A673 (cell line): ENCODE data around the gene HADHA. TPM values are rescaled to one million over a fixed set of nuclear protein-coding genes. Genes with fewer than 3 reads are reported as not detected.

Experiments
- BruUV-seq: library from RNA; stranded (reverse); fragments of 400-500 nt; replicated peaks from 2 replicates; lab custom pipeline; 2021; lab: Mats Ljungman, UMichigan
- CTCF ChIA-PET: fragments of 300-600 bp; sonication (Branson Sonifier 250); formaldehyde crosslinking; loops from one replicate; lab custom pipeline; 2022; ENCODE audit warnings: antibody characterized with exemption; lab: Charles Lee
- POLR2A ChIA-PET: fragments of 300-600 bp; sonication (Branson Sonifier 250); formaldehyde crosslinking; loops from one replicate; lab custom pipeline; 2022; ENCODE audit warnings: antibody characterized with exemption; ENCODE audit not compliant: low non-redundant PET; lab: Charles Lee
- DNase-seq: peaks from one replicate; pipeline ENCODE4 v3.0.0-alpha.2; 2015; ENCODE audit warnings: low spot score
- H3K27ac ChIP-seq: fragments of 200-600 bp; sonication (generic); 2 replicates; pipeline ENCODE4 v1.5.1; 2016; ENCODE audit warnings: mixed run types, low read depth, mild to moderate bottlenecking, mixed read lengths, antibody characterized with exemption, low read length; ENCODE audit not compliant: poor library complexity, severe bottlenecking
- H3K27me3 ChIP-seq: fragments of 200-600 bp; sonication (generic); replicated peaks from 2 replicates; pipeline ENCODE4 v1.6.1; 2017; ENCODE audit warnings: mixed run types, low read depth, mild to moderate bottlenecking, mixed read lengths, antibody characterized with exemption, low read length; ENCODE audit not compliant: insufficient read depth, poor library complexity
- H3K36me3 ChIP-seq: fragments of 200-600 bp; sonication (generic); 2 replicates; pipeline ENCODE4 v1.6.1; 2016; ENCODE audit warnings: mixed run types, mild to moderate bottlenecking, mixed read lengths, antibody characterized with exemption, low read length; ENCODE audit not compliant: insufficient read depth, poor library complexity, severe bottlenecking
- H3K4me1 ChIP-seq: fragments of 200-600 bp; sonication (generic); 2 replicates; pipeline ENCODE4 v1.6.1; 2017; ENCODE audit warnings: mixed run types, mild to moderate bottlenecking, mixed read lengths, antibody characterized with exemption, low read length; ENCODE audit not compliant: insufficient read depth, poor library complexity, severe bottlenecking
- H3K4me3 ChIP-seq: fragments of 200-600 bp; sonication (generic); 2 replicates; pipeline ENCODE4 v1.5.1; 2016; ENCODE audit warnings: low read depth, mixed run types, mild to moderate bottlenecking, mixed read lengths, low read length; ENCODE audit not compliant: poor library complexity, severe bottlenecking
- H3K9me3 ChIP-seq: fragments of 200-600 bp; sonication (generic); 2 replicates; pipeline ENCODE4 v1.6.1; 2016; ENCODE audit warnings: mixed run types, low read depth, mild to moderate bottlenecking, mixed read lengths, antibody characterized with exemption, low read length; ENCODE audit not compliant: poor library complexity, severe bottlenecking
- EZH2 ChIP-seq: fragments of 200-600 bp; sonication (generic); IDR thresholded peaks from 2 replicates; pipeline ENCODE4 v1.6.1; 2017; ENCODE audit warnings: borderline replicate concordance, low read depth, mild to moderate bottlenecking, mixed read lengths, antibody characterized with exemption, low read length; ENCODE audit not compliant: poor library complexity, severe bottlenecking
- intact Hi-C: fragments of 100-400 bp; cut with micrococcal nuclease; formaldehyde crosslinking; loops from one replicate; pipeline ENCODE4 v1.10.0; 2022; ENCODE audit not compliant: unreplicated experiment
- total RNA-seq: library from RNA; stranded (reverse); gene quantifications from 2 replicates; pipeline ENCODE4 v1.2.3, GENCODE V29; 2021
- TF ChIP-seq, protein P1 (sequence below): fragments of 300-800, 200-600 bp; sonication (generic); conservative IDR thresholded peaks from 2 replicates; pipeline ENCODE4 v1.5.1; 2017; ENCODE audit warnings: low read depth, mild to moderate bottlenecking, antibody characterized with exemption, low read length, moderate library complexity, mixed read lengths

Gene HADHA
- total RNA-seq, 1 experiment from 2014 or later: 136 TPM

- Histone ChIP-seq H3K4me1 (peaks cover 2% of the 10 kb centered on the region), H3K27ac (no peak overlapping the region), H3K36me3 (no peaks in the 10 kb centered on the region), H3K27me3 (no peaks in the 10 kb centered on the region), H3K4me3 (peak overlapping the region; percentile 68), H3K9me3 (no peaks in the 10 kb centered on the region)
- no TSS peak for BruUV-seq
- ChIA-PET POLR2A (no interaction called here), CTCF (no interaction called here)
- TF ChIP-seq, protein P1, sequence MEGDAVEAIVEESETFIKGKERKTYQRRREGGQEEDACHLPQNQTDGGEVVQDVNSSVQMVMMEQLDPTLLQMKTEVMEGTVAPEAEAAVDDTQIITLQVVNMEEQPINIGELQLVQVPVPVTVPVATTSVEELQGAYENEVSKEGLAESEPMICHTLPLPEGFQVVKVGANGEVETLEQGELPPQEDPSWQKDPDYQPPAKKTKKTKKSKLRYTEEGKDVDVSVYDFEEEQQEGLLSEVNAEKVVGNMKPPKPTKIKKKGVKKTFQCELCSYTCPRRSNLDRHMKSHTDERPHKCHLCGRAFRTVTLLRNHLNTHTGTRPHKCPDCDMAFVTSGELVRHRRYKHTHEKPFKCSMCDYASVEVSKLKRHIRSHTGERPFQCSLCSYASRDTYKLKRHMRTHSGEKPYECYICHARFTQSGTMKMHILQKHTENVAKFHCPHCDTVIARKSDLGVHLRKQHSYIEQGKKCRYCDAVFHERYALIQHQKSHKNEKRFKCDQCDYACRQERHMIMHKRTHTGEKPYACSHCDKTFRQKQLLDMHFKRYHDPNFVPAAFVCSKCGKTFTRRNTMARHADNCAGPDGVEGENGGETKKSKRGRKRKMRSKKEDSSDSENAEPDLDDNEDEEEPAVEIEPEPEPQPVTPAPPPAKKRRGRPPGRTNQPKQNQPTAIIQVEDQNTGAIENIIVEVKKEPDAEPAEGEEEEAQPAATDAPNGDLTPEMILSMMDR: no peak
- no peak for TF ChIP-seq EZH2
- intact Hi-C loops: no loop called here
- DNase-seq: no peak
Observed at GRCh38 chr2:26173776-26174482, 70.5 kb downstream of the HADHA start.

GRCh38 chr2:26172871-26173775 is 71.3 kb downstream of the HADHA start, which contains the start of gene GAREM2:
TSS of gene GAREM2 (plus strand) at chr2:26173088. CDS start at chr2:26173221, 133 bp downstream.
- H3K27me3 ChIP-seq: no peaks in the 10 kb centered on the region
- POLR2A ChIA-PET: no interaction called here
- H3K36me3 ChIP-seq: no peaks in the 10 kb centered on the region
- no peak for TF ChIP-seq EZH2
- TF ChIP-seq, protein P1: no peak
- H3K4me3 ChIP-seq: peak within 1 kb of the TSS; percentile 68
- H3K9me3 ChIP-seq: no peaks in the 10 kb centered on the region
- CTCF ChIA-PET: interaction anchor here (0.6 kb wide), 1 partner anchor 211 kb away, joined by 3 read pairs; no protein-coding TSS in a partner anchor
- DNase-seq: no peak
- no TSS peak for BruUV-seq
- H3K4me1 ChIP-seq: no peaks in the 10 kb centered on the region
- H3K27ac ChIP-seq: no peak within 1 kb of the TSS
- intact Hi-C loops: no loop called here

DNA sequence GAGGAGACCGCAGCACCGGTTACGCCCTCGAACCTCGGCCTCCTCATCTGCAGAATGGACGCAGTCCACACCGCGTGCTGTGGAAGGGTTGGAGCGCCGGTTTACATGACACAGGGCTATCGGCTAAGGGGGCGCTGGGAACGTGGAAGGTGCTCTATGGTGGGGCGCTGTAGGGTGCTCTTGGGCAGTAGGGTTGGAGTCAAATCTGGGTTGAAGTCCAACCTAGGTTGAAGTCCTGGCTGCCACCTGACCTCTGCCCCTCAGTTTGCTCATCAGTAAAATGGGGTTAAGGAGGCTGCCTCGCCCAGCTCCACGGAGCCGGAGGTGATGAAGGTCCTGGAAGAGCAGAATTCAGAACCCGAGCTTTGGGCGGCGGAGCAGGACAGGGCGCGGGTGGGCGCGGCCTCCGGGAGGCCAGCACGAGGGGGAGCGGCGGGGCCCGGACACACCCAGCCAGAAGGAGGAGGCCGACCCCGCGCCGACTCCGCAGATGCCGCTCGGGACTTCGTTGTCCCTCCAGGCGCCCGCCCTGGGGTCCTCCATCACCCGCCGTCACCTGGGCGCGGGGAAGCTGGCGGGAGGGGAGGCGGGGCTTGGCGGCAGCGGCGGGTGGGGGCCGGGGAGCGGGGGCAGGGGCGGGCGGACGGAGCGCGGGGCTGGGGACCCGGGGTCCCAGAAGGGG is 72.1 kb downstream of the HADHA start:
- Histone ChIP-seq H3K4me1 (no peaks in the 10 kb centered on the region), H3K4me3 (peak overlapping the region; percentile 35), H3K36me3 (no peaks in the 10 kb centered on the region), H3K27ac (no peak overlapping the region), H3K9me3 (no peaks in the 10 kb centered on the region), H3K27me3 (no peaks in the 10 kb centered on the region)
- POLR2A ChIA-PET: no interaction called here
- CTCF ChIA-PET: interaction anchor here (0.6 kb wide), 1 partner anchor 201 kb away, joined by 3 read pairs; no protein-coding TSS in a partner anchor
- intact Hi-C loops: no loop called here
- TF ChIP-seq, protein P1: no peak
- TF ChIP-seq EZH2: no peak
- DNase-seq: no peak
- BruUV-seq: no TSS peak
